ENCODE results near the gene DHX30. TPM values are rescaled to one million over a fixed set of nuclear protein-coding genes. Genes with fewer than 3 reads are reported as not detected.
A peak's percentile ranks its signal among the peaks of the same experiment; 100 is the strongest.

The DHX30 gene
- total and polyA plus RNA-seq, 2 of the 4 experiments (the other 2 are of a cell fraction) = 55.6 to 57.2 TPM

DNA sequence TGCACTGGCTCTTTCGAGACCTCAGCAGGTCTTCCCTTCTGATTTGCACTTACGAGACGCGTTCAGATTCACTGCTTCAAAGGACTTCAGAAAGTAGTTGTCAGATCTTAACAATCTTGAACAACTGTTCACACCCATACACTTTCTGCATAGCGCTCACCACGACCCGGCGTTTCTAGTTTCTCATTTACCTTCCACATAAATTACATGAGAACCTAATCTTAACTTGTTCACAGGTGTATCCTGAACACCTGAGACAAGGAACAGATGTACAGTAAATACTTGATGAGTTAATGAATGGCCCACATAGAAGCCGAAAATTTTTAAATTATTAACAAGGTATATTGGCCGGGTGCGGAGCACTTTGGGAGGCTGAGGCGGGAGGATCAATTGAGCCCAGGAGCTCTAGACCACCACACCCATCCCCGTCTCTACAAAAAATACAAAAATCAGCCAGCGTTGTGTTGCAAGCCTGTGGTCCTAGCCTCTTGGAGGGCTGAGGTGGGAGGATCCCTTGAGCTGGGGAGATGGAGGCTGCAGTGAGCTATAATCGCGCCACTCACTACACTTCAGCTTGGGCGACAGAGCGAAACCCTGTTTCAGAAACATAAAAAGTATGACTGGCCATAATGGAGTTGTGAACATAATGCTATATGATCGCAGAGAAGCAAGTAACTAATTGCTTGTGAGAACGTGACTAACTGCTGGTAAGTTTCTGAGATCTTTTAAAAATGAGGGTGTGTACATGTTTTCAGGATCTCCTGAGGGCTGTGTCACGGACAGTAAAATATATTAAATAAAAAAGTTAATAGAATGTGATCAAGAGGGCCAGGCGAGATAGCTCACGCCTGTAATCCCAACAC, 20.3 kb upstream of the DHX30 start:
- H3K14ac ChIP-seq (replicated peaks; ENCODE audit: low read depth, low read length) = peak overlapping the region; percentile 98
- DNase-seq = no peak

More for the DNA sequence above, 20.3 kb upstream of the DHX30 start:
- in situ Hi-C loops (cut with MboI; ENCODE audit: low sequenced_read_pairs) = no loop called here
- H3K4me3 ChIP-seq (ENCODE audit: insufficient read depth, low read depth, low read length) = peak overlapping the region; percentile 61
- intact Hi-C loops (cut with micrococcal nuclease) = no loop called here
- H2BK5ac ChIP-seq (ENCODE audit: low read depth, low read length, poor library complexity, severe bottlenecking) = peak overlapping the region; percentile 97
- no peaks in the 10 kb centered on the region for H3K9me3 ChIP-seq (ENCODE audit: control insufficient read depth, insufficient read depth, low read length)
- H2BK15ac ChIP-seq (ENCODE audit: low read depth, low read length) = no peak overlapping the region
- H3K27me3 ChIP-seq (ENCODE audit: control insufficient read depth, insufficient read depth, low read length) = no peaks in the 10 kb centered on the region
- H3K9ac ChIP-seq (ENCODE audit: low read depth, low read length) = peak overlapping the region; percentile 97
- ATAC-seq (ENCODE audit: low read depth) = no peak
- 0 out of 2 replicates have a peak, but pooled peaks cover 2% of the 10 kb centered on the region for H3K36me3 ChIP-seq (ENCODE audit: control insufficient read depth, insufficient read depth, low read length)
- peak overlapping the region; percentile 97 for H3K4ac ChIP-seq (ENCODE audit: low read depth, low read length)
- peak overlapping the region; percentile 98 for H2AFZ ChIP-seq (replicated peaks; ENCODE audit: low read length, poor library complexity)
- H3K79me1 ChIP-seq (ENCODE audit: low read depth in 1 of 2, low read length in 2 of 2) = peaks cover 3 to 32% of the 10 kb centered on the region in 2 experiments; a peak in 3 of 4 replicates
- peak overlapping the region; percentile 92 for H3K27ac ChIP-seq (ENCODE audit: insufficient read depth, low read length)
- H3K4me2 ChIP-seq (ENCODE audit: low read depth, low read length) = peak overlapping the region; percentile 69
- H3K18ac ChIP-seq (ENCODE audit: low read depth, low read length) = peak overlapping the region; percentile 8; the same call in 1 of the 2 replicates
- peak overlapping the region; percentile 96; the same call in 1 of the 2 replicates for H3K23ac ChIP-seq (ENCODE audit: low read depth, low read length)
- H2BK120ac ChIP-seq (ENCODE audit: low read depth, low read length) = no peak overlapping the region
- peak overlapping the region; percentile 86 for H4K5ac ChIP-seq (ENCODE audit: low read depth, low read length)
- peaks cover 3% of the 10 kb centered on the region; the same call in 1 of the 2 replicates for H3K9me1 ChIP-seq (ENCODE audit: insufficient read depth, low read length)
- peak overlapping the region; percentile 94 for H3K56ac ChIP-seq (ENCODE audit: extremely low read depth, insufficient read depth, low read length)
- peaks cover 2% of the 10 kb centered on the region for H3K4me1 ChIP-seq (ENCODE audit: control insufficient read depth, insufficient read depth, low read length)
- peak overlapping the region; percentile 96 for H4K91ac ChIP-seq (ENCODE audit: insufficient read depth, low read depth, low read length)
- H2BK20ac ChIP-seq (ENCODE audit: low read depth, low read length) = no peak overlapping the region
- H2AK5ac ChIP-seq (ENCODE audit: low read depth, low read length) = peak overlapping the region; percentile 79; the same call in 1 of the 2 replicates
- ChIA-PET CTCF (no interaction called here), POLR2A (ENCODE audit: unreplicated experiment) (no interaction called here)
- no TSS peak for BruUV-seq (replicated peaks)
- peak overlapping the region; percentile 98 to 99 for H4K8ac ChIP-seq (ENCODE audit: low read depth in 2 of 2, low read length in 2 of 2)
- WGBS, 2 experiments (ENCODE audit: extremely low coverage in 2 of 2, insufficient read length in 1 of 2) = 22% methylated on average over 5 of the region's 23 CpGs; no CpG with 5 or more reads in 1 of the 2 experiments
- H4K20me1 ChIP-seq (ENCODE audit: insufficient read depth, low read length) = peaks cover 26% of the 10 kb centered on the region
- dilution Hi-C loops (cut with HindIII; ENCODE audit: low sequenced_read_pairs, unreplicated experiment) = no loop called here
- peak overlapping the region; percentile 80 for H2AK9ac ChIP-seq (replicated peaks; ENCODE audit: low read depth, low read length, poor library complexity)
- no peak for TF ChIP-seq RFX5 (IDR thresholded peaks at IDR 0.05; ENCODE audit: low read depth, low read length)
- TF ChIP-seq, protein P1, sequence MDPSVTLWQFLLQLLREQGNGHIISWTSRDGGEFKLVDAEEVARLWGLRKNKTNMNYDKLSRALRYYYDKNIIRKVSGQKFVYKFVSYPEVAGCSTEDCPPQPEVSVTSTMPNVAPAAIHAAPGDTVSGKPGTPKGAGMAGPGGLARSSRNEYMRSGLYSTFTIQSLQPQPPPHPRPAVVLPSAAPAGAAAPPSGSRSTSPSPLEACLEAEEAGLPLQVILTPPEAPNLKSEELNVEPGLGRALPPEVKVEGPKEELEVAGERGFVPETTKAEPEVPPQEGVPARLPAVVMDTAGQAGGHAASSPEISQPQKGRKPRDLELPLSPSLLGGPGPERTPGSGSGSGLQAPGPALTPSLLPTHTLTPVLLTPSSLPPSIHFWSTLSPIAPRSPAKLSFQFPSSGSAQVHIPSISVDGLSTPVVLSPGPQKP (IDR thresholded peaks at IDR 0.05; ENCODE audit: borderline replicate concordance, low read depth, low read length) = no peak
- TF ChIP-seq CHD1 (IDR thresholded peaks at IDR 0.05; ENCODE audit: low read depth, low read length) = no peak

All from IMR-90 (cell line).